ENCODE results near the gene KIF26B.

GRCh38 chr1:245611251-245611650 lies 456.5 kb downstream of the KIF26B start:
- TF ChIP-seq CTCF (IDR thresholded peaks at IDR 0.05; ENCODE audit: low read depth, low read length) (no peak), POLR2A (IDR thresholded peaks at IDR 0.05; ENCODE audit: extremely low read depth, insufficient read length) (no peak)

Measured in NB4 (cell line).